ENCODE data around the gene INHBA.

DNA sequence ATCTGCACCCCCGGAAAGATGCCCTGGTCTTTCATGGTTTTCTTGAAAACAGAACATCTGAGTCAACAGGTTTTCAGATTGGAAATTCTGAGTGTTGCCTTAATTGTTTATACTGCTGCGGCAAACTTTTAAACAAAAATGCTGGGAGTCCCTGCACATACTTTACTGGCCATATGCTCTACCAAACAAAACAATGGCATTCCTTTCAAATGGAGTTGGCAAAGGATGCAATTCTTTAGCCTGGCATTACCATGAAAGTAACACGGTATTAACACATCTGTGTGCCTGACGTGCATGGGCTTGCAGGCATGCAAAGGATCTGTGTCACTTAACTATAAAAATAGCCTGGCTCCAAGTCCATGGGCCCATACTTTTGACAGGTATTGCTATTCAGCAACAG, 4.2 kb downstream of the INHBA start:
- no peak for TF ChIP-seq POLR2AphosphoS5 (IDR thresholded peaks at IDR 0.05)
- TF ChIP-seq, protein P1, sequence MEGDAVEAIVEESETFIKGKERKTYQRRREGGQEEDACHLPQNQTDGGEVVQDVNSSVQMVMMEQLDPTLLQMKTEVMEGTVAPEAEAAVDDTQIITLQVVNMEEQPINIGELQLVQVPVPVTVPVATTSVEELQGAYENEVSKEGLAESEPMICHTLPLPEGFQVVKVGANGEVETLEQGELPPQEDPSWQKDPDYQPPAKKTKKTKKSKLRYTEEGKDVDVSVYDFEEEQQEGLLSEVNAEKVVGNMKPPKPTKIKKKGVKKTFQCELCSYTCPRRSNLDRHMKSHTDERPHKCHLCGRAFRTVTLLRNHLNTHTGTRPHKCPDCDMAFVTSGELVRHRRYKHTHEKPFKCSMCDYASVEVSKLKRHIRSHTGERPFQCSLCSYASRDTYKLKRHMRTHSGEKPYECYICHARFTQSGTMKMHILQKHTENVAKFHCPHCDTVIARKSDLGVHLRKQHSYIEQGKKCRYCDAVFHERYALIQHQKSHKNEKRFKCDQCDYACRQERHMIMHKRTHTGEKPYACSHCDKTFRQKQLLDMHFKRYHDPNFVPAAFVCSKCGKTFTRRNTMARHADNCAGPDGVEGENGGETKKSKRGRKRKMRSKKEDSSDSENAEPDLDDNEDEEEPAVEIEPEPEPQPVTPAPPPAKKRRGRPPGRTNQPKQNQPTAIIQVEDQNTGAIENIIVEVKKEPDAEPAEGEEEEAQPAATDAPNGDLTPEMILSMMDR (IDR thresholded peaks at IDR 0.05): no peak
- no peak for TF ChIP-seq POLR2A (IDR thresholded peaks at IDR 0.05)

Data from breast epithelium (tissue), 3 donors.